ENCODE data around the gene KCTD1.

The KCTD1 gene

DNA sequence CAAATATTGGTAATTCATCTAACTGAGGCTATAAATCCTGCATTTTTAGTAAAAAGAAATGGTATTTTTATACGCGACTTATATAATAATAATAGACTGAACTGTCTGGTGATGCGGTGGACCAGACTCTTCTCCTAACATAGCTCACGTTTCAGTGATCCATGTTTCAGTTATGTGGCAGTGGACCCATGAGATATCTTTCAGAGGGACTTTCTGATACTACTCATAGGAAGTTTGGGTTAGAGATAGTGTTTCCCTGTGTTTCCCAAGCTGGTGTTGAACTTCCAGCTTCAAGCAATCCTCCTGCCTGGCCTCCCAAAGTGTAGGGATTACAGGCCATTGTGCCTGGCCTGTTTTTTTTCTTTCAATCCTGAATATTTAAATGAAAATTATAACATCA lies 59.2 kb downstream of the KCTD1 start:
- TF ChIP-seq, protein P1, sequence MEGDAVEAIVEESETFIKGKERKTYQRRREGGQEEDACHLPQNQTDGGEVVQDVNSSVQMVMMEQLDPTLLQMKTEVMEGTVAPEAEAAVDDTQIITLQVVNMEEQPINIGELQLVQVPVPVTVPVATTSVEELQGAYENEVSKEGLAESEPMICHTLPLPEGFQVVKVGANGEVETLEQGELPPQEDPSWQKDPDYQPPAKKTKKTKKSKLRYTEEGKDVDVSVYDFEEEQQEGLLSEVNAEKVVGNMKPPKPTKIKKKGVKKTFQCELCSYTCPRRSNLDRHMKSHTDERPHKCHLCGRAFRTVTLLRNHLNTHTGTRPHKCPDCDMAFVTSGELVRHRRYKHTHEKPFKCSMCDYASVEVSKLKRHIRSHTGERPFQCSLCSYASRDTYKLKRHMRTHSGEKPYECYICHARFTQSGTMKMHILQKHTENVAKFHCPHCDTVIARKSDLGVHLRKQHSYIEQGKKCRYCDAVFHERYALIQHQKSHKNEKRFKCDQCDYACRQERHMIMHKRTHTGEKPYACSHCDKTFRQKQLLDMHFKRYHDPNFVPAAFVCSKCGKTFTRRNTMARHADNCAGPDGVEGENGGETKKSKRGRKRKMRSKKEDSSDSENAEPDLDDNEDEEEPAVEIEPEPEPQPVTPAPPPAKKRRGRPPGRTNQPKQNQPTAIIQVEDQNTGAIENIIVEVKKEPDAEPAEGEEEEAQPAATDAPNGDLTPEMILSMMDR (IDR thresholded peaks at IDR 0.05; ENCODE audit: low read depth, low read length): no peak
- peak in 1 of 2 donors; percentile 21 for DNase-seq (ENCODE audit: low read depth in 2 of 2)
- no peak overlapping the region for H3K4me3 ChIP-seq (replicated peaks in 1 of 2; ENCODE audit: low read depth in 2 of 2, low read length in 2 of 2)

DNA sequence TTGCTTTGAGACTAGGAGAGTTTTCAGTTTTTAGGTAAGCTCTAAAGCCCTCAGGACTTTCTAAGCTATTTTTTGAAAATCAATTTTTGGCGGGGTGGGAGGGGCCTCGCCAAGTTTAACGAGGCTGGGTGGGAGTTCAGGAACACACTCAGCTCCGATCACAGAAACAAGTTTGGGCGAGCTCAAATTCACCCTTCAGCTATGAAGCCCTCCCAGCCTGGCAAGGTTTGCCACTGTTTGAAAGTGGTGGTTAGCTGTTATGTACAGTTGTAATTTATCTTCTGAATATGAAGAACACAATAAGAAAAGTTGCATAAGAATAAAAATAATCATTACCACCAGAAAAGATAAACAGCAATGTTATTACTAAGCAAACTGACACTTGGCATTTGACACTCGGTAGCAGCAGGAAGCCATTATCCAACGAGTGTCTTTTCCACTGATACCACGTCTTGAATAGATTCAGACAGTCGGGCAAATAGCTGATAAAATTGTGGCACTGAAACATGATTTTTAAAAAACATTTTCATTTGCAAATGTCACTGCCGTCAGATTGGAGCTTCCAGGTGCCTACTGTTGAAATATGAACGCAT lies 59.8 kb downstream of the KCTD1 start:
- no peak for DNase-seq (ENCODE audit: low read depth in 2 of 2)
- H3K4me3 ChIP-seq (replicated peaks in 1 of 2; ENCODE audit: low read depth in 2 of 2, low read length in 2 of 2): no peak overlapping the region

DNA sequence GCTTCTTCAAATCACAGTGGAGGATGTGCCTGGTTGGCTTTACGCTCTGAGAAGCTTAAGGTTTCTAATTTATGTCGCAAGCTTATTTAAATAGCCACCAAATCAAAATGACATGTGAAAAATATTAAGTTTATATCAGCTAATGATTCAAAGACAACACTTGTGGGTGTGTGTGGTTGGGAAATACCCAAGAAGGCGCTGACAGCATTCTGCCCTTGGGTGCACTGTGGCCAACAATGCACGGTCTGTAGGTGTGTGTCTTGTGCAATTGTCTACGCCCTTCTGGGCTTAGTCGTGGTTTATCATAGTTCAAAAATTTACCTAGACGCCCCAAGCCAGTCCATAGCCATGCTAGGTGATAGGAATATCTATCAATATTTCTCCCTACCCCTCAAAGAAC lies 60.9 kb downstream of the KCTD1 start:
- H3K4me3 ChIP-seq (replicated peaks in 1 of 2; ENCODE audit: low read depth in 2 of 2, low read length in 2 of 2): no peak overlapping the region
- TF ChIP-seq, protein P1 (IDR thresholded peaks at IDR 0.05; ENCODE audit: low read depth, low read length): no peak
- peak in 1 of 2 donors; percentile 45 for DNase-seq (ENCODE audit: low read depth in 2 of 2)

More for the DNA sequence above, 59.8 kb downstream of the KCTD1 start:
- TF ChIP-seq, protein P1 (IDR thresholded peaks at IDR 0.05; ENCODE audit: low read depth, low read length): no peak

DNA sequence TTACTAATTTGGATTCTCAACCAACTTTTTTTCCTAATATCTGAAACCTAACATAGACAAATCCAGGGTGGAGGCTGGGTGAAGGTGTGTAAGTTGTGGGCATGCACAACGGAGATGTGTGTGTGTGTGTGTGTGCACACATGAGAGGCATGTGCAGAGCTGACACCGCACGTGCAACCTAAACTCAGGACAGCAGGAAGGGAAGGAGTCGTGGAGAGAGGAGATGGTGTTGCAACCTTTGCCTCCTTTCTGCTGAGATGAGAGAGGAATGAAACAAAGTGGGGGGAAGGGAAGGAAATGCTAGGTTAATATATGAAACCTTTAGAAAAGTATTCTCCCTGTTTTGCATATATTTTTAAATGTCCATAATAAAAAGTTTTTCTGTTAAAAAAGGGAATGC lies 64.7 kb downstream of the KCTD1 start:
- TF ChIP-seq, protein P1 (IDR thresholded peaks at IDR 0.05; ENCODE audit: low read depth, low read length): no peak
- H3K4me3 ChIP-seq (replicated peaks in 1 of 2; ENCODE audit: low read depth in 2 of 2, low read length in 2 of 2): no peak overlapping the region
- no peak for DNase-seq (ENCODE audit: low read depth in 2 of 2)

DNA sequence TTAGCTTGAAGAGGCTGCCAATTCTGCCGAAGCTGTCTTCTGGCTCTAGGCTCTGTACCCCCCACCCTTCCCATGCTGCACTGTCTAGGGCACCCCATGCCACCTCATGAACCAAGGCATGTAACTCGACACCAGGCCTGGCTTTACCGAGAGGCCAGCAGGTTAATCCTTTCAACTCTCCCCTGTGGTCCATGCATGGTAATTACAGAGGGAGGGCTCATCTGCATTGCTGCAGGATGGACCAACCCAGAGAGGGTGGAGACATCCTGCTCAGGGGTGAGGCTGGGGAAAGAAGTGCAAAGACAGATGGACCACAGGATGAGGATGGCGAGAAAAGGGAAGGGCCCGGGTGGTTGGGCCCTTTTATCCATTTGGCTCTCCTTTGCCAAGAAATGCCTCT lies 65.8 kb downstream of the KCTD1 start:
- DNase-seq (ENCODE audit: low read depth in 2 of 2): no peak
- TF ChIP-seq, protein P1 (IDR thresholded peaks at IDR 0.05; ENCODE audit: low read depth, low read length): no peak
- no peak overlapping the region for H3K4me3 ChIP-seq (replicated peaks in 1 of 2; ENCODE audit: low read depth in 2 of 2, low read length in 2 of 2)

DNA sequence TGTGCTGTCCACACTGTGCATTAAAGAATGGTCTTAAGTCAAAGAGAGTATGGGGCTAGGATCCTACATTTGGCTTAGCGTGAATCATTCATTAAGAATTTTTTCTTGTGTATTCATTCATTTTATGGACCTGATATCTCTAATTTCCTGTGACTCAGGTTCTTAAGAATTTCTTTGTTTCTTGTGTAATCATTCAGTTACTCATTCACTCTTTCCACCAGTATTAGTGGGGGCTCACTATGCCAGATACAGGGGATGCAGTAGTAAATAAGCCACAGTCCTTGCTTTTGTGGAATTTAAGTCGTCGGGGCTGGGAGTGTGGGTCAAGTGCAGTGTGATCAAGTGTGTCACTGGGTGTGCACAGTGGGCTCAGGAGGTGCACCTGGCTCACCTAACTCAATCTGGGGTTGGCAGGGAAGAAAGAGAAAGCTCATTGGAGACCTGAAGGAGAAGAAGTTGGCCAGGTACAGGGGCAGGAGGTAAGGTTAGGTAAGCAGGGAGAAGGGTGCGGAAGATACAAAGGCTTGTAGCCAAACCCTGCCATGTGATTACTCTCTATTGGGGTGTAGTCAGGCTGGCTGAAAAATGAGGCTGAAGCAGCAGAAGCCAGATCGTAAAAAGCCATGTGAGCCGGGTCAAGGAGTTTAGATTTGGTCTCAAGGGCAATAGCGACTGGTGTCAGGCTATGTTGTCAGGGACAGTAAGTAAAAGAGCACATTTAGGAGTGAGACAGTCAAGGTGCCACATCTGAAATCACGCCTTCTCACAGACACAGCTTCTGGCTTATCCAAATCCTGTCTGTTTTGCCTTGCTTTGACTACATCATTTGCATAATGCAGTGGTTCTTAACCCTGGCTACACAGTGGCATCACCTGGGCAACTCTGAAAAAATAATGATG lies 67.2 kb downstream of the KCTD1 start:
- H3K4me3 ChIP-seq (replicated peaks in 1 of 2; ENCODE audit: low read depth in 2 of 2, low read length in 2 of 2): no peak overlapping the region
- DNase-seq (ENCODE audit: low read depth in 2 of 2): peak; percentile 94 to 96
- TF ChIP-seq, protein P1 (IDR thresholded peaks at IDR 0.05; ENCODE audit: low read depth, low read length): no peak
